GM21737 (cell line): Measurements from ENCODE around the gene SCIN.

ENCODE experiments used
- ATAC-seq: cut with Tn5 transposase; IDR thresholded peaks from one replicate; pipeline ENCODE4 v1.9.1; 2021; ENCODE audit warnings: mild to moderate bottlenecking, moderate library complexity; ENCODE audit not compliant: unreplicated experiment

SCIN gene

GRCh38 chr7:12565873-12566272 lies 4.6 kb upstream of the SCIN start:
- no peak for ATAC-seq

GRCh38 chr7:12567015-12567414 lies 3.5 kb upstream of the SCIN start:
- ATAC-seq: peak; percentile 84

- peak; percentile 42 for ATAC-seq
Measured at GRCh38 chr7:12569673-12570072, 847 bp upstream of the SCIN start.

- ATAC-seq: no peak
Measured at GRCh38 chr7:12570168-12570533, 369 bp upstream of the SCIN start.

- no peak for ATAC-seq
Measured at GRCh38 chr7:12571691-12572090, 1.2 kb downstream of the SCIN start.

GRCh38 chr7:12572941-12573575 lies 2.5 kb downstream of the SCIN start:
- ATAC-seq: no peak

GRCh38 chr7:12573885-12574284 lies 3.4 kb downstream of the SCIN start:
- no peak for ATAC-seq

- no peak for ATAC-seq
Measured at GRCh38 chr7:12578930-12579640, 8.6 kb downstream of the SCIN start.

GRCh38 chr7:12581897-12582296 lies 11.4 kb downstream of the SCIN start:
- ATAC-seq: no peak

GRCh38 chr7:12582362-12582761 lies 11.8 kb downstream of the SCIN start:
- no peak for ATAC-seq

- no peak for ATAC-seq
Measured at GRCh38 chr7:12583176-12583575, 12.7 kb downstream of the SCIN start.

GRCh38 chr7:12583922-12584321 lies 13.4 kb downstream of the SCIN start:
- ATAC-seq: no peak

GRCh38 chr7:12584930-12585329 lies 14.4 kb downstream of the SCIN start:
- peak; percentile 99 for ATAC-seq

GRCh38 chr7:12586271-12586670 lies 15.8 kb downstream of the SCIN start:
- no peak for ATAC-seq

- no peak for ATAC-seq
Measured at GRCh38 chr7:12588259-12588904, 17.9 kb downstream of the SCIN start.

- no peak for ATAC-seq
Measured at GRCh38 chr7:12590559-12590958, 20.0 kb downstream of the SCIN start.

GRCh38 chr7:12594122-12594897 lies 23.8 kb downstream of the SCIN start:
- no peak for ATAC-seq

- no peak for ATAC-seq
Measured at GRCh38 chr7:12595148-12595547, 24.6 kb downstream of the SCIN start.

- ATAC-seq: no peak
Measured at GRCh38 chr7:12596225-12596790, 25.8 kb downstream of the SCIN start.

- ATAC-seq: no peak
Measured at GRCh38 chr7:12601302-12601869, 30.9 kb downstream of the SCIN start.

- no peak for ATAC-seq
Measured at GRCh38 chr7:12607134-12607533, 36.6 kb downstream of the SCIN start.
